GM23338 (cell line): Measurements from ENCODE around the gene IFIT1B.

Experiments
- CREB1 ChIP-seq: fragments of 250-450 bp; sonication (Bioruptor Pico); IDR thresholded peaks from 2 replicates; pipeline ENCODE4 v1.5.0; 2020; ENCODE audit warnings: low read depth, mild to moderate bottlenecking, moderate library complexity
- CTCF ChIP-seq, 2 experiments: fragments of 200-600 bp in 1 of 2; sonication (generic) in 1 of 2; conservative IDR thresholded peaks; 2 replicates each; pipeline versions ENCODE4 v1.5.1 to v1.6.1; 2016 to 2017; ENCODE audit warnings: antibody characterized with exemption in 2 of 2, low read depth in 2 of 2, mild to moderate bottlenecking in 2 of 2, moderate library complexity in 1 of 2
- EZH2 ChIP-seq: fragments of 200-600 bp; sonication (generic); IDR thresholded peaks from one replicate; pipeline ENCODE4 v1.8.0; 2017; ENCODE audit warnings: antibody characterized with exemption, mild to moderate bottlenecking, low read depth; ENCODE audit not compliant: unreplicated experiment
- EZH2phosphoT487 ChIP-seq: fragments of 200-600 bp; sonication (generic); IDR thresholded peaks from one replicate; pipeline ENCODE4 v1.8.1; 2018; ENCODE audit warnings: antibody characterized with exemption; ENCODE audit not compliant: unreplicated experiment
- JUNB ChIP-seq: IDR thresholded peaks from one replicate; pipeline ENCODE4 v1.6.1; 2016; ENCODE audit warnings: antibody characterized with exemption; ENCODE audit not compliant: unreplicated experiment
- NANOG ChIP-seq: IDR thresholded peaks from 2 replicates; pipeline ENCODE4 v1.6.1; 2016; ENCODE audit warnings: antibody characterized with exemption, borderline replicate concordance
- POLR2AphosphoS5 ChIP-seq: IDR thresholded peaks from 2 replicates; pipeline ENCODE4 v1.6.1; 2016; ENCODE audit warnings: antibody characterized with exemption, low read depth
- STAT1 ChIP-seq: IDR thresholded peaks from one replicate; pipeline ENCODE4 v1.6.1; 2016; ENCODE audit warnings: antibody characterized with exemption; ENCODE audit not compliant: unreplicated experiment
- ZNF114 ChIP-seq: fragments of 250-450 bp; sonication (Bioruptor Pico); IDR thresholded peaks from 2 replicates; pipeline ENCODE4 v1.5.0; 2020; ENCODE audit warnings: mild to moderate bottlenecking, moderate library complexity
- ZNF331 ChIP-seq: fragments of 250-450 bp; sonication (Bioruptor Pico); IDR thresholded peaks from 2 replicates; pipeline ENCODE4 v1.5.0; 2020; ENCODE audit warnings: low read depth, mild to moderate bottlenecking, moderate library complexity
- TF ChIP-seq, protein P1 (sequence below): IDR thresholded peaks from one replicate; pipeline ENCODE4 v1.6.1; 2018; ENCODE audit warnings: antibody characterized with exemption; ENCODE audit not compliant: unreplicated experiment
- TF ChIP-seq, protein P2 (sequence below): IDR thresholded peaks from 2 replicates; pipeline ENCODE4 v1.6.1; 2016; ENCODE audit warnings: antibody characterized with exemption
- TF ChIP-seq, protein P3 (sequence below): fragments of 250-450 bp; sonication (Bioruptor Pico); IDR thresholded peaks from 2 replicates; pipeline ENCODE4 v1.5.0; 2020; ENCODE audit warnings: mild to moderate bottlenecking, moderate library complexity

GRCh38 chr10:89395141-89395540, 17.3 kb downstream of the IFIT1B start:
- no peak for TF ChIP-seq CTCF (conservative IDR thresholded peaks at IDR 0.05; ENCODE audit: low read depth in 2 of 2)
- no peak for TF ChIP-seq POLR2AphosphoS5
- TF ChIP-seq, protein P1, sequence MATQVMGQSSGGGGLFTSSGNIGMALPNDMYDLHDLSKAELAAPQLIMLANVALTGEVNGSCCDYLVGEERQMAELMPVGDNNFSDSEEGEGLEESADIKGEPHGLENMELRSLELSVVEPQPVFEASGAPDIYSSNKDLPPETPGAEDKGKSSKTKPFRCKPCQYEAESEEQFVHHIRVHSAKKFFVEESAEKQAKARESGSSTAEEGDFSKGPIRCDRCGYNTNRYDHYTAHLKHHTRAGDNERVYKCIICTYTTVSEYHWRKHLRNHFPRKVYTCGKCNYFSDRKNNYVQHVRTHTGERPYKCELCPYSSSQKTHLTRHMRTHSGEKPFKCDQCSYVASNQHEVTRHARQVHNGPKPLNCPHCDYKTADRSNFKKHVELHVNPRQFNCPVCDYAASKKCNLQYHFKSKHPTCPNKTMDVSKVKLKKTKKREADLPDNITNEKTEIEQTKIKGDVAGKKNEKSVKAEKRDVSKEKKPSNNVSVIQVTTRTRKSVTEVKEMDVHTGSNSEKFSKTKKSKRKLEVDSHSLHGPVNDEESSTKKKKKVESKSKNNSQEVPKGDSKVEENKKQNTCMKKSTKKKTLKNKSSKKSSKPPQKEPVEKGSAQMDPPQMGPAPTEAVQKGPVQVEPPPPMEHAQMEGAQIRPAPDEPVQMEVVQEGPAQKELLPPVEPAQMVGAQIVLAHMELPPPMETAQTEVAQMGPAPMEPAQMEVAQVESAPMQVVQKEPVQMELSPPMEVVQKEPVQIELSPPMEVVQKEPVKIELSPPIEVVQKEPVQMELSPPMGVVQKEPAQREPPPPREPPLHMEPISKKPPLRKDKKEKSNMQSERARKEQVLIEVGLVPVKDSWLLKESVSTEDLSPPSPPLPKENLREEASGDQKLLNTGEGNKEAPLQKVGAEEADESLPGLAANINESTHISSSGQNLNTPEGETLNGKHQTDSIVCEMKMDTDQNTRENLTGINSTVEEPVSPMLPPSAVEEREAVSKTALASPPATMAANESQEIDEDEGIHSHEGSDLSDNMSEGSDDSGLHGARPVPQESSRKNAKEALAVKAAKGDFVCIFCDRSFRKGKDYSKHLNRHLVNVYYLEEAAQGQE, result no peak
- no peak for TF ChIP-seq EZH2
- TF ChIP-seq EZH2phosphoT487, result no peak
- TF ChIP-seq JUNB, result no peak
- TF ChIP-seq CREB1 (CRISPR knock-in tag), result no peak
- no peak for TF ChIP-seq NANOG
- TF ChIP-seq ZNF331 (CRISPR knock-in tag), result no peak
- TF ChIP-seq, protein P2, sequence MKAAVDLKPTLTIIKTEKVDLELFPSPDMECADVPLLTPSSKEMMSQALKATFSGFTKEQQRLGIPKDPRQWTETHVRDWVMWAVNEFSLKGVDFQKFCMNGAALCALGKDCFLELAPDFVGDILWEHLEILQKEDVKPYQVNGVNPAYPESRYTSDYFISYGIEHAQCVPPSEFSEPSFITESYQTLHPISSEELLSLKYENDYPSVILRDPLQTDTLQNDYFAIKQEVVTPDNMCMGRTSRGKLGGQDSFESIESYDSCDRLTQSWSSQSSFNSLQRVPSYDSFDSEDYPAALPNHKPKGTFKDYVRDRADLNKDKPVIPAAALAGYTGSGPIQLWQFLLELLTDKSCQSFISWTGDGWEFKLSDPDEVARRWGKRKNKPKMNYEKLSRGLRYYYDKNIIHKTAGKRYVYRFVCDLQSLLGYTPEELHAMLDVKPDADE, result no peak
- TF ChIP-seq ZNF114 (CRISPR knock-in tag), result no peak
- TF ChIP-seq, protein P3, sequence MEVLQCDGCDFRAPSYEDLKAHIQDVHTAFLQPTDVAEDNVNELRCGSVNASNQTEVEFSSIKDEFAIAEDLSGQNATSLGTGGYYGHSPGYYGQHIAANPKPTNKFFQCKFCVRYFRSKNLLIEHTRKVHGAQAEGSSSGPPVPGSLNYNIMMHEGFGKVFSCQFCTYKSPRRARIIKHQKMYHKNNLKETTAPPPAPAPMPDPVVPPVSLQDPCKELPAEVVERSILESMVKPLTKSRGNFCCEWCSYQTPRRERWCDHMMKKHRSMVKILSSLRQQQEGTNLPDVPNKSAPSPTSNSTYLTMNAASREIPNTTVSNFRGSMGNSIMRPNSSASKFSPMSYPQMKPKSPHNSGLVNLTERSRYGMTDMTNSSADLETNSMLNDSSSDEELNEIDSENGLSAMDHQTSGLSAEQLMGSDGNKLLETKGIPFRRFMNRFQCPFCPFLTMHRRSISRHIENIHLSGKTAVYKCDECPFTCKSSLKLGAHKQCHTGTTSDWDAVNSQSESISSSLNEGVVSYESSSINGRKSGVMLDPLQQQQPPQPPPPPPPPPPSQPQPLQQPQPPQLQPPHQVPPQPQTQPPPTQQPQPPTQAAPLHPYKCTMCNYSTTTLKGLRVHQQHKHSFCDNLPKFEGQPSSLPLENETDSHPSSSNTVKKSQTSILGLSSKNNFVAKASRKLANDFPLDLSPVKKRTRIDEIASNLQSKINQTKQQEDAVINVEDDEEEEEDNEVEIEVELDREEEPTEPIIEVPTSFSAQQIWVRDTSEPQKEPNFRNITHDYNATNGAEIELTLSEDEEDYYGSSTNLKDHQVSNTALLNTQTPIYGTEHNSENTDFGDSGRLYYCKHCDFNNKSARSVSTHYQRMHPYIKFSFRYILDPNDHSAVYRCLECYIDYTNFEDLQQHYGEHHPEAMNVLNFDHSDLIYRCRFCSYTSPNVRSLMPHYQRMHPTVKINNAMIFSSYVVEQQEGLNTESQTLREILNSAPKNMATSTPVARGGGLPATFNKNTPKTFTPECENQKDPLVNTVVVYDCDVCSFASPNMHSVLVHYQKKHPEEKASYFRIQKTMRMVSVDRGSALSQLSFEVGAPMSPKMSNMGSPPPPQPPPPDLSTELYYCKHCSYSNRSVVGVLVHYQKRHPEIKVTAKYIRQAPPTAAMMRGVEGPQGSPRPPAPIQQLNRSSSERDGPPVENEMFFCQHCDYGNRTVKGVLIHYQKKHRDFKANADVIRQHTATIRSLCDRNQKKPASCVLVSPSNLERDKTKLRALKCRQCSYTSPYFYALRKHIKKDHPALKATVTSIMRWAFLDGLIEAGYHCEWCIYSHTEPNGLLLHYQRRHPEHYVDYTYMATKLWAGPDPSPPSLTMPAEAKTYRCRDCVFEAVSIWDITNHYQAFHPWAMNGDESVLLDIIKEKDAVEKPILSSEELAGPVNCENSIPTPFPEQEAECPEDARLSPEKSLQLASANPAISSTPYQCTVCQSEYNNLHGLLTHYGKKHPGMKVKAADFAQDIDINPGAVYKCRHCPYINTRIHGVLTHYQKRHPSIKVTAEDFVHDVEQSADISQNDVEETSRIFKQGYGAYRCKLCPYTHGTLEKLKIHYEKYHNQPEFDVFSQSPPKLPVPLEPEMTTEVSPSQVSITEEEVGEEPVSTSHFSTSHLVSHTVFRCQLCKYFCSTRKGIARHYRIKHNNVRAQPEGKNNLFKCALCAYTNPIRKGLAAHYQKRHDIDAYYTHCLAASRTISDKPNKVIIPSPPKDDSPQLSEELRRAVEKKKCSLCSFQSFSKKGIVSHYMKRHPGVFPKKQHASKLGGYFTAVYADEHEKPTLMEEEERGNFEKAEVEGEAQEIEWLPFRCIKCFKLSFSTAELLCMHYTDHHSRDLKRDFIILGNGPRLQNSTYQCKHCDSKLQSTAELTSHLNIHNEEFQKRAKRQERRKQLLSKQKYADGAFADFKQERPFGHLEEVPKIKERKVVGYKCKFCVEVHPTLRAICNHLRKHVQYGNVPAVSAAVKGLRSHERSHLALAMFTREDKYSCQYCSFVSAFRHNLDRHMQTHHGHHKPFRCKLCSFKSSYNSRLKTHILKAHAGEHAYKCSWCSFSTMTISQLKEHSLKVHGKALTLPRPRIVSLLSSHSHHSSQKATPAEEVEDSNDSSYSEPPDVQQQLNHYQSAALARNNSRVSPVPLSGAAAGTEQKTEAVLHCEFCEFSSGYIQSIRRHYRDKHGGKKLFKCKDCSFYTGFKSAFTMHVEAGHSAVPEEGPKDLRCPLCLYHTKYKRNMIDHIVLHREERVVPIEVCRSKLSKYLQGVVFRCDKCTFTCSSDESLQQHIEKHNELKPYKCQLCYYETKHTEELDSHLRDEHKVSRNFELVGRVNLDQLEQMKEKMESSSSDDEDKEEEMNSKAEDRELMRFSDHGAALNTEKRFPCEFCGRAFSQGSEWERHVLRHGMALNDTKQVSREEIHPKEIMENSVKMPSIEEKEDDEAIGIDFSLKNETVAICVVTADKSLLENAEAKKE (CRISPR knock-in tag), result no peak
- TF ChIP-seq STAT1, result no peak
